ENCODE results near the gene GATM.

- TF ChIP-seq, protein P1, sequence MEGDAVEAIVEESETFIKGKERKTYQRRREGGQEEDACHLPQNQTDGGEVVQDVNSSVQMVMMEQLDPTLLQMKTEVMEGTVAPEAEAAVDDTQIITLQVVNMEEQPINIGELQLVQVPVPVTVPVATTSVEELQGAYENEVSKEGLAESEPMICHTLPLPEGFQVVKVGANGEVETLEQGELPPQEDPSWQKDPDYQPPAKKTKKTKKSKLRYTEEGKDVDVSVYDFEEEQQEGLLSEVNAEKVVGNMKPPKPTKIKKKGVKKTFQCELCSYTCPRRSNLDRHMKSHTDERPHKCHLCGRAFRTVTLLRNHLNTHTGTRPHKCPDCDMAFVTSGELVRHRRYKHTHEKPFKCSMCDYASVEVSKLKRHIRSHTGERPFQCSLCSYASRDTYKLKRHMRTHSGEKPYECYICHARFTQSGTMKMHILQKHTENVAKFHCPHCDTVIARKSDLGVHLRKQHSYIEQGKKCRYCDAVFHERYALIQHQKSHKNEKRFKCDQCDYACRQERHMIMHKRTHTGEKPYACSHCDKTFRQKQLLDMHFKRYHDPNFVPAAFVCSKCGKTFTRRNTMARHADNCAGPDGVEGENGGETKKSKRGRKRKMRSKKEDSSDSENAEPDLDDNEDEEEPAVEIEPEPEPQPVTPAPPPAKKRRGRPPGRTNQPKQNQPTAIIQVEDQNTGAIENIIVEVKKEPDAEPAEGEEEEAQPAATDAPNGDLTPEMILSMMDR (IDR thresholded peaks at IDR 0.05 in 8 of 11, conservative IDR thresholded peaks at IDR 0.05 in 3 of 11), result no peak
- TF ChIP-seq POLR2A (IDR thresholded peaks at IDR 0.05), result no peak
These were observed 31.3 kb upstream of the GATM start for GRCh38 chr15:45409596-45409995.
